GOT3 (cell line): ENCODE results near the gene LCE3E.
"Not testable (repeated sequence)": the region's sequence is repeated elsewhere in the genome, so short reads cannot be mapped to it uniquely, and the experiment has no call there.

ENCODE experiments used
- DNase-seq: peaks from one replicate; lab custom pipeline; 2025; ENCODE audit warnings: mixed read lengths; lab: John Stamatoyannopoulos, UW

LCE3E gene

GRCh38 chr1:152566681-152567080 is at the start of gene LCE3E:
LCE3E (minus strand) TSS chr1:152566780; CDS start chr1:152566208, 572 bp downstream.
- no peak for DNase-seq

- DNase-seq: no peak
These were observed 46.9 kb upstream of the LCE3E start, which contains the start of gene LCE3B for GRCh38 chr1:152613511-152613910. LCE3B (plus strand) TSS chr1:152613811; CDS start chr1:152613811, 0 bp downstream.

- no peak for DNase-seq
These were observed 33.4 kb upstream of the LCE3E start, which contains the start of gene LCE3C for GRCh38 chr1:152599934-152600333. LCE3C (plus strand) TSS chr1:152600234; CDS start chr1:152600732, 498 bp downstream.

GRCh38 chr1:152596986-152597385 is 30.4 kb upstream of the LCE3E start:
- DNase-seq: no peak

- DNase-seq: no peak
These were observed 19.0 kb upstream of the LCE3E start for GRCh38 chr1:152585586-152585985.

- no peak for DNase-seq
These were observed 16.1 kb upstream of the LCE3E start for GRCh38 chr1:152582647-152583046.

GRCh38 chr1:152580433-152580832 is 13.9 kb upstream of the LCE3E start, which contains the start of gene LCE3D:
LCE3D (minus strand) TSS chr1:152580516; CDS start chr1:152579936, 580 bp downstream.
- no peak for DNase-seq

GRCh38 chr1:152579526-152579925 is 12.9 kb upstream of the LCE3E start:
- DNase-seq: not testable (repeated sequence)

GRCh38 chr1:152577168-152577567 is 10.6 kb upstream of the LCE3E start:
- no peak for DNase-seq

- DNase-seq: no peak
These were observed 905 bp downstream of the LCE3E start for GRCh38 chr1:152565535-152566215.

- no peak for DNase-seq
These were observed 1.5 kb downstream of the LCE3E start for GRCh38 chr1:152565115-152565514.

GRCh38 chr1:152548358-152548757 is 18.2 kb downstream of the LCE3E start:
- DNase-seq: not testable (repeated sequence)

- no peak for DNase-seq
These were observed 19.9 kb downstream of the LCE3E start for GRCh38 chr1:152546704-152547103.

GRCh38 chr1:152543820-152544219 is 22.8 kb downstream of the LCE3E start:
- DNase-seq: no peak

- DNase-seq: no peak
These were observed 26.7 kb downstream of the LCE3E start for GRCh38 chr1:152539901-152540300.

- DNase-seq: no peak
These were observed 29.1 kb downstream of the LCE3E start for GRCh38 chr1:152537496-152537895.

- no peak for DNase-seq
These were observed 30.8 kb downstream of the LCE3E start for GRCh38 chr1:152535774-152536173.

- no peak for DNase-seq
These were observed 33.1 kb downstream of the LCE3E start for GRCh38 chr1:152533327-152533938.

- DNase-seq: no peak
These were observed 41.4 kb downstream of the LCE3E start for GRCh38 chr1:152525080-152525641.

GRCh38 chr1:152520561-152521090 is 46.0 kb downstream of the LCE3E start:
- DNase-seq: no peak

- DNase-seq: no peak
These were observed 46.7 kb downstream of the LCE3E start for GRCh38 chr1:152519851-152520250.

GRCh38 chr1:152517237-152517811 is 49.3 kb downstream of the LCE3E start:
- DNase-seq: no peak
